IMR-90 (cell line): ENCODE results near the gene ID3. TPM values are rescaled to one million over a fixed set of nuclear protein-coding genes. Genes with fewer than 3 reads are reported as not detected.

ENCODE experiments used
- ATAC-seq: fragments of 200-7000 bp; cut with Tn5 transposase; 2 replicates; pipeline ENCODE4 v1.9.1; 2020; ENCODE audit warnings: low read depth, mild to moderate bottlenecking, moderate library complexity
- BruUV-seq: library from RNA; stranded (reverse); fragments of 400-500 nt; replicated peaks from 2 replicates; lab custom pipeline; 2021; lab: Mats Ljungman, UMichigan
- CTCF ChIA-PET: fragments of 300-600 bp; formaldehyde crosslinking; extraction: SDS; loops from one replicate; lab custom pipeline; 2021; ENCODE audit warnings: antibody characterized with exemption; lab: Yijun Ruan, JAX
- POLR2A ChIA-PET: fragments of 300-600 bp; sonication (Branson Sonifier 250); formaldehyde crosslinking; loops from one replicate; lab custom pipeline; 2022; ENCODE audit warnings: antibody characterized with exemption; ENCODE audit not compliant: unreplicated experiment; lab: Charles Lee
- DNase-seq: peaks from one replicate; pipeline ENCODE4 v3.0.0; 2013
- H2AFZ ChIP-seq: replicated peaks from 2 replicates; pipeline ENCODE3; 2013; ENCODE audit warnings: low read length, mild to moderate bottlenecking; ENCODE audit not compliant: poor library complexity
- H2AK5ac ChIP-seq: 2 replicates; pipeline ENCODE4 v1.6.1; 2013; ENCODE audit warnings: low read depth, low read length, inconsistent platforms
- H2AK9ac ChIP-seq: replicated peaks from 2 replicates; pipeline ENCODE3; 2013; ENCODE audit warnings: mild to moderate bottlenecking, low read depth, low read length, moderate library complexity; ENCODE audit not compliant: poor library complexity
- H2BK120ac ChIP-seq: 2 replicates; pipeline ENCODE4 v1.6.1; 2013; ENCODE audit warnings: low read depth, low read length, inconsistent platforms
- H2BK15ac ChIP-seq: 3 replicates; pipeline ENCODE4 v1.6.1; 2013; ENCODE audit warnings: low read depth, low read length, inconsistent platforms
- H2BK20ac ChIP-seq: 2 replicates; pipeline ENCODE4 v1.6.1; 2013; ENCODE audit warnings: low read depth, mild to moderate bottlenecking, inconsistent platforms, low read length, moderate library complexity
- H2BK5ac ChIP-seq: 2 replicates; pipeline ENCODE4 v1.6.1; 2013; ENCODE audit warnings: mild to moderate bottlenecking, low read depth, low read length, inconsistent platforms; ENCODE audit not compliant: poor library complexity, severe bottlenecking
- H3K14ac ChIP-seq: replicated peaks from 2 replicates; pipeline ENCODE4 v1.6.1; 2013; ENCODE audit warnings: low read depth, low read length, inconsistent platforms
- H3K18ac ChIP-seq: 2 replicates; pipeline ENCODE4 v1.6.1; 2013; ENCODE audit warnings: low read depth, low read length, control low read depth
- H3K23ac ChIP-seq: 2 replicates; pipeline ENCODE4 v1.6.1; 2013; ENCODE audit warnings: low read depth, low read length, inconsistent platforms
- H3K27ac ChIP-seq: 2 replicates; pipeline ENCODE4 v1.5.1; 2013; ENCODE audit warnings: mild to moderate bottlenecking, control low read depth, low read length; ENCODE audit not compliant: insufficient read depth
- H3K27me3 ChIP-seq: 2 replicates; pipeline ENCODE4 v1.6.1; 2013; ENCODE audit warnings: low read length; ENCODE audit not compliant: control insufficient read depth, insufficient read depth
- H3K36me3 ChIP-seq: 2 replicates; pipeline ENCODE4 v1.6.1; 2013; ENCODE audit warnings: low read length, mixed read lengths; ENCODE audit not compliant: control insufficient read depth, insufficient read depth
- H3K4ac ChIP-seq: 2 replicates; pipeline ENCODE4 v1.6.1; 2013; ENCODE audit warnings: low read depth, low read length, inconsistent platforms
- H3K4me1 ChIP-seq: 2 replicates; pipeline ENCODE4 v1.6.1; 2013; ENCODE audit warnings: low read length, mixed read lengths; ENCODE audit not compliant: control insufficient read depth, insufficient read depth
- H3K4me2 ChIP-seq: 2 replicates; pipeline ENCODE4 v1.6.1; 2013; ENCODE audit warnings: low read depth, mild to moderate bottlenecking, control low read depth, low read length, moderate library complexity
- H3K4me3 ChIP-seq: 2 replicates; pipeline ENCODE4 v1.5.1; 2013; ENCODE audit warnings: low read depth, mild to moderate bottlenecking, control low read depth, low read length, moderate library complexity; ENCODE audit not compliant: insufficient read depth
- H3K56ac ChIP-seq: 2 replicates; pipeline ENCODE4 v1.6.1; 2013; ENCODE audit warnings: low read length, inconsistent platforms; ENCODE audit not compliant: insufficient read depth; ENCODE audit errors: extremely low read depth
- H3K79me1 ChIP-seq, 2 experiments: 2 replicates each; pipeline ENCODE4 v1.6.1; 2013; ENCODE audit warnings: low read length in 2 of 2, inconsistent platforms in 1 of 2, low read depth in 1 of 2
- H3K9ac ChIP-seq: 2 replicates; pipeline ENCODE4 v1.6.1; 2013; ENCODE audit warnings: low read depth, low read length, control low read depth
- H3K9me1 ChIP-seq: 2 replicates; pipeline ENCODE4 v1.6.1; 2013; ENCODE audit warnings: low read length, inconsistent platforms; ENCODE audit not compliant: insufficient read depth
- H3K9me3 ChIP-seq: 2 replicates; pipeline ENCODE4 v1.6.1; 2013; ENCODE audit warnings: low read length; ENCODE audit not compliant: control insufficient read depth, insufficient read depth
- H4K20me1 ChIP-seq: 2 replicates; pipeline ENCODE4 v1.6.1; 2013; ENCODE audit warnings: low read length, inconsistent platforms; ENCODE audit not compliant: insufficient read depth
- H4K5ac ChIP-seq: 2 replicates; pipeline ENCODE4 v1.6.1; 2013; ENCODE audit warnings: mild to moderate bottlenecking, low read depth, low read length, control low read depth
- H4K8ac ChIP-seq, 2 experiments: 2 replicates each; pipeline ENCODE4 v1.6.1; 2013; ENCODE audit warnings: low read depth in 2 of 2, low read length in 2 of 2, control low read depth in 1 of 2, inconsistent platforms in 1 of 2
- H4K91ac ChIP-seq: 2 replicates; pipeline ENCODE4 v1.6.1; 2013; ENCODE audit warnings: low read depth, low read length, inconsistent platforms; ENCODE audit not compliant: insufficient read depth
- POLR2A ChIP-seq: IDR thresholded peaks from 2 replicates; pipeline ENCODE4 v1.6.1; 2012; ENCODE audit warnings: mild to moderate bottlenecking, low read depth, low read length
- SMC3 ChIP-seq: fragments of 150-350 bp; IDR thresholded peaks from 2 replicates; pipeline ENCODE4 v1.6.1; 2016; ENCODE audit warnings: low read depth, mild to moderate bottlenecking, antibody characterized with exemption, low read length, moderate library complexity
- WGBS, 2 experiments: methylation state at CpG; one replicate each; pipeline versions ENCODE4 v1.1.5 to v1.1.7; 2013; ENCODE audit warnings: missing lambda C conversion rate in 2 of 2; ENCODE audit not compliant: insufficient read length in 1 of 2; ENCODE audit errors: extremely low coverage in 2 of 2; 5-methylcytosine and 5-hydroxymethylcytosine counted together
- dilution Hi-C: fragments of 300-500 bp; cut with HindIII; formaldehyde crosslinking; loops from one replicate; pipeline ENCODE4 v1.14.3; 2018; ENCODE audit warnings: low sequenced_read_pairs; ENCODE audit not compliant: unreplicated experiment
- in situ Hi-C: fragments of 300-500 bp; cut with MboI; formaldehyde crosslinking; loops from 3 replicates; pipeline ENCODE4 v1.14.3; 2019; ENCODE audit warnings: low sequenced_read_pairs, inconsistent platforms, mixed read lengths
- intact Hi-C: fragments of 100-400 bp; cut with micrococcal nuclease; formaldehyde crosslinking; loops from 2 replicates; pipeline ENCODE4 v1.10.0; 2022
- polyA plus RNA-seq, 3 experiments: library from polyadenylated mRNA; depleted of rRNA; stranded (reverse); fragments of >200 nt; gene quantifications; 2 replicates each; pipeline ENCODE4 v1.2.3, GENCODE V29; 2012; ENCODE audit warnings: low replicate concordance in 1 of 3
- total RNA-seq: library from RNA; depleted of rRNA; stranded (reverse); fragments of >200 nt; gene quantifications from 2 replicates; pipeline ENCODE4 v1.2.3, GENCODE V29; 2012

Gene ID3
- total and polyA plus RNA-seq, 2 of the 4 experiments (the other 2 are of a cell fraction), result 109 to 304 TPM

GRCh38 chr1:23553231-23554126 is 5.8 kb downstream of the ID3 start:
- CTCF ChIA-PET, result interaction anchor here (9.4 kb wide), 1 partner anchor 83 kb away, joined by 67 read pairs; no protein-coding TSS in a partner anchor
- no CpG with 5 or more reads among the region's 21 CpGs for WGBS, 2 experiments
- POLR2A ChIA-PET, result interaction anchor here (0.5 kb wide), 1 partner anchor 213 kb away, joined by 3 read pairs; no protein-coding TSS in a partner anchor
- H3K9ac ChIP-seq, result peak overlapping the region; percentile 73
- H3K27me3 ChIP-seq, result no peaks in the 10 kb centered on the region
- peak overlapping the region; percentile 99 for H2AK5ac ChIP-seq
- H4K8ac ChIP-seq, result peak overlapping the region; percentile 95 to 96
- H3K4me2 ChIP-seq, result no peak overlapping the region
- peak overlapping the region; percentile 99 for H3K23ac ChIP-seq
- H3K4me3 ChIP-seq, result no peak overlapping the region
- H4K20me1 ChIP-seq, result peaks cover 34% of the 10 kb centered on the region
- peak overlapping the region; percentile 99 for H2BK120ac ChIP-seq
- H3K79me1 ChIP-seq, result peaks cover 0 to 35% of the 10 kb centered on the region in 2 experiments; a peak in 3 of 4 replicates
- peaks cover 12% of the 10 kb centered on the region for H3K36me3 ChIP-seq
- dilution Hi-C loops, result no loop called here
- H3K56ac ChIP-seq, result peak overlapping the region; percentile 97
- peak overlapping the region; percentile 99 for H3K4ac ChIP-seq
- intact Hi-C loops, result no loop called here
- no TSS peak for BruUV-seq
- peak overlapping the region; percentile 96 for H2BK20ac ChIP-seq
- peak overlapping the region; percentile 79 for H2BK15ac ChIP-seq
- in situ Hi-C loops, result no loop called here
- no peaks in the 10 kb centered on the region for H3K9me3 ChIP-seq
- peak overlapping the region; percentile 73 for H2AK9ac ChIP-seq
- H2AFZ ChIP-seq, result peak overlapping the region; percentile 89
- ATAC-seq (no peak), DNase-seq (no peak)
- H3K9me1 ChIP-seq, result 0 out of 2 replicates have a peak, but pooled peaks cover 3% of the 10 kb centered on the region
- H3K27ac ChIP-seq, result peak overlapping the region; percentile 86
- H3K4me1 ChIP-seq, result peaks cover 21% of the 10 kb centered on the region
- peak overlapping the region; percentile 96 for H4K5ac ChIP-seq
- H3K18ac ChIP-seq, result 0 out of 2 replicates have a peak overlapping the region, but pooled peaks have one; percentile 3
- H4K91ac ChIP-seq, result peak overlapping the region; percentile 99
- peak overlapping the region; percentile 92 for H2BK5ac ChIP-seq
- peak overlapping the region; percentile 98 for H3K14ac ChIP-seq
- 0 out of 2 replicates have a peak, but pooled peaks have one; percentile 27 for TF ChIP-seq POLR2A
- TF ChIP-seq SMC3, result no peak
